WTC11 (cell line): ENCODE data around the gene KCNIP3.

ENCODE experiments used
- AR ChIP-seq: fragments of 250-450 bp; sonication (Bioruptor Pico); IDR thresholded peaks from 2 replicates; pipeline ENCODE4 v1.9.0; 2021; ENCODE audit warnings: mild to moderate bottlenecking
- JUN ChIP-seq: sonication (generic); formaldehyde crosslinking; IDR thresholded peaks from 2 replicates; pipeline ENCODE4 v1.8.0; 2023; ENCODE audit warnings: mild to moderate bottlenecking, missing genetic modification reagents
- MLX ChIP-seq: sonication (generic); formaldehyde crosslinking; IDR thresholded peaks from 2 replicates; pipeline ENCODE4 v1.8.1; 2023; ENCODE audit warnings: mild to moderate bottlenecking, missing genetic modification reagents, moderate library complexity

GRCh38 chr2:95303191-95303919 lies 6.2 kb downstream of the KCNIP3 start:
- TF ChIP-seq MLX (CRISPR knock-in tag) = no peak
- TF ChIP-seq AR (CRISPR knock-in tag) = no peak
- TF ChIP-seq JUN (CRISPR knock-in tag) = no peak
